GM21381 (cell line): ENCODE data around the gene CDH4.

ENCODE experiments used
- ATAC-seq: cut with Tn5 transposase; IDR thresholded peaks from one replicate; pipeline ENCODE4 v1.9.1; 2021; ENCODE audit warnings: mild to moderate bottlenecking, moderate library complexity; ENCODE audit not compliant: unreplicated experiment

The CDH4 gene

GRCh38 chr20:61789329-61789728, 537.3 kb downstream of the CDH4 start:
- ATAC-seq: no peak

DNA sequence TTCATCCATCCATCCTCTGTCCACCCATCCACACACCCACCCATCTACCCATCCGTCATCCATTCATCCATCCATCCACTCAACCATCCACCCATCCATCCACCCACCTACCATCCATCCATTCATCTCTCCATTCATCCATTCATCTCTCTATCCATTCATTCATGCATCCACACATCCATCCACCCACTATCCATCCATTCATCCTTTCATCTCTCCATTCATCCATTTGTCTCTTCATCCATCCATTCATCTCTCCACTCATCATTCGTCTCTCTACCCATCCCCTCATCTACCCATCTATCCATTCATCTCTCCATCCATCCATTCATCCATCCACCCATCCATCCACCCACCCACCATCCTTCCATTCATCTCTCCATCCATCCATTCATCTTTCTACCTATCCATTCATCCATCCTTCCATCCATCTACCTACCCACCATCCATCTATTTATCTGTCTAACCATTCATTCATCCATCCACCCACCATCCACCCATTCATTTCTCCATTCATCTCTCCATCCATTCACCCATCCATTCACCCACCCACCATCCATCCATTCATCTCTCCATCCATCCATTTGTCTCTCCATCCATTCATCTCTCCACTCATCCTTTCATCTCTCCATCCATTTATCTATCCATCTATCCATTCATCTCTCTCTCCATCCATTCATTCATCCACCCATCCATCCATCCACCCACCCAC, 538.2 kb downstream of the CDH4 start:
- ATAC-seq: no peak

DNA sequence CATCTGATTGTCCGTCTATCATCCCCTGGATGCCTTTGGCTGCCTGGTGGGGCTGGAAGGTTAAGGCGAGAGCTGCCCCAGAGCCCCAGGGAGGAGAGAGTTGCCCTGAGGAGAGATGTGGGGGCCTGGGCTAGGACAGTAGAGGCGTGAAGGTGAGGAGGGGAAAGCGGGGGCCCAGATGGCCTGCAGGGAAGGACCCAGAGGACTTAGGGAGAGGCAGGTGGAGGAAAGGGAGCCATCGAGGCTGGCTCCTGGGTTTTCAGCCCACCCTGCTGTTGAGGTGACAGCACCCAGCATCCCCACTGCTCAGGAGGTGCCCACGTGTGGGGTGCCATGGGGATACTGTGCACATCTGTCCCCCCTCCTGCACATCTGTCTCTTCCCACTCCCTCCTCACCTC, 539.9 kb downstream of the CDH4 start:
- ATAC-seq: no peak

DNA sequence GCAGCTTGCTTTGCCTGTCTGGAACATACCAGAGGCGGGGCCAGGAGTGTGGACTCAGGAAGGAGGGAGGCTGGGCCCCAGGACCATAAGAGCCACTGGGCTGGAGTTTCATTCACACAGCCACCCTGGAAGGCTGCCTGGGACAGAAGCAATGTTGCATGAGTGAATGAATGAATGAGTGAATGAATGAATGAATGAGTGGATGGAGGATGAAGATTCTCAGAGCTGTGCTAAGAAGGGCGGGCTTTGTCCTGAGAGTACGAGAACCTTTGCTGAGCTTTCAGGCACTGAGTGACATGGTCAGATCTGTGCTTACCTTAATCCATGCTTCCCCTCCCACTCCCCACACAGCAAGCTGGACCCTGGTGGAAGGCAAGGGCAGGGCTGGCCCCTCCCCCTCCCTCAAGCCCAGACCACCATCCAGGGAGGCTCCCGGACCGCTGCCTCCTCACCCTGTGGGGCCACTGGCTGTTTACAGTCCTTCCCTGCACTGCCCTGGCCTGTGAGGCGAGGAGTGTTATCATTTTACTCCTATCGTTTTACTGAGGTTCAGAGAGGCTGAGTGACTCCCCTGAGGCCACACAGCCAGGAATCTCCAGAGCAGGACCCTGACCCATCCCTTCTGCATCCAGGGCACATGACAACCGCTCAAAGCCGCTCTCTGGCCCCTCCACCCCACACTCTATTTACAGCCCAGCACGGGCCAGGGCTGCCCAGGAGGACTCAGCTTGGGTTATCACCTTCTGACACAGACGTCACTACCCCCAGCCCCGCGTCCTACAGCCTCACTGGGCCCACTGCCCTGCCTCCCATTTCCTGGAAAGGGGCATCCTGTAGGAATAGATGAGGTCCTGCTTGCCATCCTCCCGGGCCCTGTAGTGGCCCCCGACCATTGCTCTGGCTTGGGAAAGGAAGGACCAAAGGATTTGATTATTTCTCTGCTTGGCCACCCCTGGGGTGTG, 543.9 kb downstream of the CDH4 start:
- no peak for ATAC-seq

- ATAC-seq: no peak
These were observed 544.7 kb downstream of the CDH4 start for GRCh38 chr20:61796738-61797137.

DNA sequence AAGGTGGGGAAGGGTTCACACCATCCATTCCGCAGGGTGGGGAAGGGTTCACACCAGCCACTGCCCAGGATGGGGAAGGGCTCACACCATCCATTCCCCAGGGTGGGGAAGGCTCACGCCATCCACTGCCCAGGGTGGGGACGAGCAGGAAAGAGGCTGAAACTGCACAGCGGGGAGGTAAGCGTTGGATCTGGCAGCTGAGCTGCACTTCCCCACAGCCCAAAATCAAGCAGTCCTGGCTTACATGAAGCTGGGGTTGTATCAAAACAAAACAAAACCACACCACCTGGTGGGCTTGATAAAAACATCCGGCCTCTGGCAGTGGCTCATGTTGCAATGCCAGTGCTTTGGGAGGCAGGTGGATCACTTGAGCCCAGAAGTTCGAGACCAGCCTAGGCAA, 545.1 kb downstream of the CDH4 start:
- ATAC-seq: no peak

DNA sequence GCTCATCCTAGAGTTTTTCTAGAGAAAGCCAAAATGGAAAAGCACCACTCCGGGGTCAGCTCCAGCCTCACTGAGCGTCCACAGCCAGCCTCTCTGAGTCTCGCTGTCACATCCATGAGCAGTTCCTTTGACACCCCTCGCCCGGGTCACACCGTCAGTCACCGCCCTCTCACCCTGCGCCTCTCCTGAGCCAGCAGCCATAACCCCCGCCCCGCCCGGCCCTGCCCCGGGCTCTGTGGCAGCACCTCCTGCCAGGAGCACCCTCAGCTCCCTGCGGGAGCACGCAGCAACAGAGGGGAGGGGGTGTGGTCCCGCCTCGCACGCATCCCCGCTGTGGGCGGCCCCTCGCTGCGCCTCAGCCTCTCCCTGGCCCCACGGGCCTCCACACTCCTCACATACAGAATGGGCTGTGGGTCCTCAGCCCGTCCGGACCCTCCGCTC, 545.9 kb downstream of the CDH4 start:
- no peak for ATAC-seq

DNA sequence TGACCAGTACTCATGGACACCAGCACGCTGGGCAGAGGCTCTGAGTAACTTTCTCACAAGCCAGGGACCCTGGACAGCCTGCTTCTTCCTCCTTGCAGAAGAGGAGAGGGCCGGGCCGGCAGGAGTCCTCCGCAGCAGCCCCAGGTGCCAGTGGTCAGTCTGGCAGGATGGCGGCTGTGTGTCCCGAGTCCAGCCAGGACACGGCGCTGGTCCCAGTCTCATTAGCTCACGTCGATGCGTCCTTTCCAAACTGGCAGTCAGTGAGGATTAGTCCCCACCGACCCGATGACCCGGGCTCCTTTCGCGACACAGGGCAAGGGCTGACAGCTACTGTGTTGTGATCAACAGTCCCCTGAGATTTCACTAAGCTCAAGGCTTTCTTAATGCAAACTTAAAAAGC, 546.6 kb downstream of the CDH4 start:
- no peak for ATAC-seq

- no peak for ATAC-seq
These were observed 547.4 kb downstream of the CDH4 start for GRCh38 chr20:61799394-61799923.

- no peak for ATAC-seq
These were observed 547.9 kb downstream of the CDH4 start for GRCh38 chr20:61799928-61800327.

DNA sequence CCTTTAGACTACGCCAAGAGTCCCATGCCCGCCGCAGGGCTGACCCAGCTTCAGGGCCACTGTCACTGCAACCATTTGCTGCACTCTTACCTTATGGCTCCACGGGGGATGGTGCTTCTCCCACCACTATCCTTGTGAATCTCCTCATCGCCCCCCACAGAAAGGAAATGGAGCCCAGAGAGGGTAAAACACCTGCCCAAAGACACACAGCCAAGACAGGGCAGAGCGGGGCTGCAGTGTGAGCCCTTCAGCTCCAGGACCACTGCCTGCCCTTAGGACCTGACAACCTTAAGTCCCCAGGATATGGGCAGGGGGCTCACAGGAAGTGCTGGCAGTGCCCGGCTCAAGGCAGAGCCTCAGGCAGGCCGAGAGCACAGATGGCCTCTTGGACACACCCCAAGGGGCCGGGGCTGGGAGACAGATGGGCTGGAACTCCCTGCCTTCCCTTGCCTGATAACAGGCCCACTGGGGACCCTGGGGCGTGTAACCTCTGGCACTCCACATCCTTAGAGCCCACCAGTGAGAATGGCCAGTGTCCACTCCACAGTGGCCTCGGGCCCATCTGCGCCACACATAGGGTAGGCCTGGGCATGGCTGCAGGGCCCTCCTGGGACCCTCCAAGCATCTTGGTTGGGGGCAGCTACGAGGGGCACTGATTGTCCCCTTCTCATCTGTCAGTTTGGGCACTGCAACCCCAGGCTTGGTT, 548.5 kb downstream of the CDH4 start:
- ATAC-seq: no peak

DNA sequence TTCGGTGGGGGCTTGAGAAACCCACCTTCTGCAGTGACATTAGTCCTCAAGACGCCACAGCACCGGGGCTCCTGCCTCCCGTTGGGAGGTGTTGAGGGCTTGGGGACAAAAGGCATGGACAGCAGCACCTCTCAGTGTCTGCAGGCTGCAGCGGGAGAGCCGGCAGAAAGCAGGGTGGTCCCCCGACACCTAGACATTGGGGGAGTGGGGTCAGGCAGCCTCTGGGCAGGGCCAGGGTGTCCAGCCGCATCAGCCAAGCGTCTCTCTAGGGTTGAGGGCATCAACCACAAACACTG, 549.0 kb downstream of the CDH4 start:
- no peak for ATAC-seq

GRCh38 chr20:61801428-61801827, 549.4 kb downstream of the CDH4 start:
- no peak for ATAC-seq

GRCh38 chr20:61801857-61802442, 549.9 kb downstream of the CDH4 start:
- ATAC-seq: no peak

DNA sequence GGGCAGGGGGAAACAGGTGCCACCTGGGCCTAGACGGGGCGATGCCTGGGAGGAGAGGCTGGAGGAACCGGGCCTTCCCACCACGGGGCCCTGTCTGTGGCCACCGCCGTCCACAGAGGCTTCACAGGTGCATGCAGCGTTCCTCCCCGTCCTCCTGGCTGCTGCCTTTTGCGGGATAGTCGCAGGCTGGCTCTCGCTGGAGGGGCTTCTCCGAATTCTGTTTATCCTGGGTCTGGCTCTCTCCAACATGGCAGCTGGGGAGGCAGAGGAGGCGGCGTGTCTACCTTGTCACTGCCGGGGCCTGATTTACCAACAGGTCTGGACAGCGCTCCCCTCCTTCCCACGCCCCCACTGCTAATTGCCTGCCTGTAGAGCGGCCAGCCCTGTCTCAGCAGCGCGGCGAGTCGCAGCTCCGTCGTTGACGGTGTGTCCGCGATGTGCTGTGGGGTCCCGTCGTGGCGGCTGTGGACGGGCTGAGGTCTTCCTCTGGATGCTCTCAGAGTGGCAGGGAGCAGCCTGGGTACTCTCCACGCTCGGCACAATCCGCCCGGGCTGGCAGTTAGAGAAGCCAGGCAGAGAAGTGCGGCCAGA, 550.8 kb downstream of the CDH4 start:
- no peak for ATAC-seq

DNA sequence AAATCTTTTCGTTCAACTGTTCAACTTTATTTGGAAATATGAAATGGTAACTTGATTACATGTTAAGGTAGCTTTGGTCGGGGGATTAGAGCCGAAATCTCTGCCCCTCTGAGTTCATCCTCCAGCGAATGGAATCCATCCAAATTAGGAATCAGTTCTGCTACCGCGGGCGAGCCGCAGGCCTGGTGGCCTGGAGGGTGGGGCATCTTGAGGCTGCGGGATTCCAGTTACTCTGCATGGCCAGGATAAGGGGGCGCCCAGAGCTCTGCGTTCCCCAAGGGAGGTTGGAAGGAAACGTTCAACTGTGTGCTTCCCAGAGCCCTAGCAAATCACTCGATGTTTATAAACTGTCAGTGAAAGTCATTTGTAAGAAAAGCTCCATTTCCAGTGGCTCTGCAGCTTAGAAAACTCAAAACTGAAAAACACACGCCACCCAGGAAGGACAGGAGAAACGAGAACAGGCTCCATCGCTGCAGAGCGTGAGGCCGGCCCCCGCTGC, 551.4 kb downstream of the CDH4 start:
- no peak for ATAC-seq

GRCh38 chr20:61803915-61804751, 552.1 kb downstream of the CDH4 start:
- no peak for ATAC-seq

DNA sequence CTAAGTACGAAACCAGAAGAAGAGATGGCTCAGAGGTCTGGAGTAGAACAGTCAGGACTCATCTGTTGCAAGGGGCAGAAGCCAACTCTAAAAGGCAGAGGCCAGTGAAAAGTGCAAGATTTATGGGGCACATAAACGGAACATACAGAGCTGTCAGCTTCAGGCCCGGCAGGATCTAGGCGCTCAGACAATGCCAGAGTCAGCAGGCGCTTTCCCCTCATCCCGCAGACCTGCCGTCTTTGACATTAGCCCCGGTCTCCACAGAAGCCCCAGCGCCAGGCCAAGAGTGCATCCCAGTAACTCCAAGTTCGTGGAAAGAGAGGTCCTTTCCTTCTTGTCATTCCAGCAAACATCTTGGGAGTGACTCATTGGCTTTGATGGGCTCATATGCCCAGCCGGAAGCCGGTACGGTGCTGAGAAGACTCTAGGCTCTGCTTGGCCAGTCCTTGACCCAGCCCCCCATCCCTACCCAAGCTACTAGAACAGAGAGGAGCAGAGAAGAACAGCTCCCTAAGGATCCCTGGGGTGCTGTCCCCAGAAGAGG, 552.8 kb downstream of the CDH4 start:
- ATAC-seq: no peak

GRCh38 chr20:61805365-61805764, 553.3 kb downstream of the CDH4 start:
- no peak for ATAC-seq
